ENCODE measurements around the gene CYP4F12.

- TF ChIP-seq POLR2A (IDR thresholded peaks at IDR 0.05) (no peak), CTCF (IDR thresholded peaks at IDR 0.05 in 4 of 5, conservative IDR thresholded peaks at IDR 0.05 in 1 of 5) (no peak)
Measured at GRCh38 chr19:15669440-15669839, 3.4 kb upstream of the CYP4F12 start.

All from gastrocnemius medialis (tissue), 4 donors.